GM12872 (cell line): ENCODE data around the gene WDR1.
A peak's percentile ranks its signal among the peaks of the same experiment; 100 is the strongest.

Source experiments
- CTCF ChIP-seq: IDR thresholded peaks from 3 replicates; pipeline ENCODE4 v1.5.1; 2011; ENCODE audit warnings: low read depth, mild to moderate bottlenecking, low read length, moderate library complexity; ENCODE audit not compliant: insufficient read depth

The WDR1 gene

DNA sequence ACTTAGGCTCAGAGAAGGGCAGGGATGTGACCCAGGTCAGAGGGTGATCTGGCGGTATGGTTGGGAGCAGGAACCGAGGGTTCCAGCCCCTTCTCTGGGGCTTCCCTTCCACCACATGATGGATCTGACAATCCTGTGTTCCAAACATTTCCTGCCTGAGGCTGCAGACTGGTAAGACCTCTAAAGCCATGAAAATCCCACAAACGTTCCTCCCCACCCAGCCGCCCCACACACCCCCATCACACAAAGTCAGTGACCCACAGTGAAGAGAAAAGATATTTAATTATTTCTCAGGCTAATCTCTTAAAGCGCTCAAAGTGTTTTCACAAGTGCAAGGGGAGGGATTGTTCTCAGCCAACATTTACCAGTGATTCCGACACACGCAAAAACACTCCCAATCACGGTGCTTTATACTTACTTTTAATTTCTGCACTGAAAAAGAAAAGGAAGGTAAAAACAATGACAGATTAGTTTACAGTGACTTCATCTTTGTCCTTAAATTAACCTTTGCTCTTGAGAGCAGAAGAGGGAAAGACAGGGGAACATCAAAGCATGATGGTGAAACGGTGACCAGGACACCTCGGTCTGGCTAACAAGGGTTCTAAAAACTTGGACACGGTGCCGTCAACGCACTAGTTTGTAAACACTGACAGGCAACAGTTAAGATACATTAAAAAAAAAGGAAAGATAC, 42.4 kb downstream of the WDR1 start:
- no peak for TF ChIP-seq CTCF

DNA sequence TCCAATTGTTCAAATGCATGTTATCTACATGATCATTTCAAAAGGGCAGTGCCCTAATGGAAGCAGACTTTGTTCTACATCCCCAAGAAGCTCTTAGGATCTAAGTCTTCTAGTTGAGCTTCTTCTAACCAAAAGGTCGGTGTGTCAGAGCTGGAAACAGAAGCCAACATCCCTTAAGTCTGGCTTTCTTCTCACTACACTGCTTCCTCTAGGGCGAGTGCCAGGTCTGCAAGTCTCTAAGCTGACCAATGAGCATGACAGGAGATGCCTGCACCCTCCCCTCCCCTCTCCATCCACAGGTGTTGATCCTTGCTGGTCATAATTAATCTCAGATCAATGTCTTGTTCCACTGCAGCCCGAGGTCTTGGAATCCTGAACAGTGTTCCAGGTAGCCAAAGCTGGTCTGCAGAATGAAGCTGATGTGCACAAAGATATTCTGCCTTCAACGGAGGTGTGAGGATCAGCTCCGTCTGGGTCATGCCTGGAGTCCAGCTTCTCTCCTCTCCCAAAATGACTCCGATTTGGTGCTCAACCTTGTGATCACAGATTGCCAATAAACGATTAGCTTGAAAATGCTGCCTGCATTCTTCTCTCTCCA, 44.1 kb downstream of the WDR1 start:
- TF ChIP-seq CTCF = no peak

DNA sequence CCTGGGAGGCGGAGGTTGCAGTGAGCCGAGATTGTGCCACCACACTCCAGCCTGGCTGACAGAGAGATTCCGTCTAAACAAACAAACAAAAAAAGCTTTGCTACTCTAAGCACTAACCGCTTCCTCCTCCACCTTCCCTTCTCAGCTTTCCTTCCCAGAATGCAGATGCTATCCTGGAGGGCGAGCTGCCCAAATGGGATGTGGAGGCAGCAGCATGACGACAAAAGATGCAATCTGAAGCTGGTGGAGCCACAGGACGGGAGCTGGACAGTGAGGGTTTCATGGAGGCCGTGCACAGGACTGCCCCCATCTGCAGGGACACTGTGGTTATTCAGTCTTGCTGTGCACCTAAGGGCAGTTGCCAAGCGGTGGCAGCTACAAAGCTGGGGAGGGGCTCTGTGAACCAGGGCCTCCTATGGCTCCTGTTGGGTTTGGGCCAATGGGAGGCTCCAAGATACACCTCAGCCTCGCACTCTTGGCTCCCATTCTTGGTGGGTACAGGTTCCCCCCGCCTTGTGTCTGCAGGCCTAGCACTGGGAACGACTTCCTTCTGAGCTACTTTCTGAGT, 47.4 kb downstream of the WDR1 start:
- no peak for TF ChIP-seq CTCF

DNA sequence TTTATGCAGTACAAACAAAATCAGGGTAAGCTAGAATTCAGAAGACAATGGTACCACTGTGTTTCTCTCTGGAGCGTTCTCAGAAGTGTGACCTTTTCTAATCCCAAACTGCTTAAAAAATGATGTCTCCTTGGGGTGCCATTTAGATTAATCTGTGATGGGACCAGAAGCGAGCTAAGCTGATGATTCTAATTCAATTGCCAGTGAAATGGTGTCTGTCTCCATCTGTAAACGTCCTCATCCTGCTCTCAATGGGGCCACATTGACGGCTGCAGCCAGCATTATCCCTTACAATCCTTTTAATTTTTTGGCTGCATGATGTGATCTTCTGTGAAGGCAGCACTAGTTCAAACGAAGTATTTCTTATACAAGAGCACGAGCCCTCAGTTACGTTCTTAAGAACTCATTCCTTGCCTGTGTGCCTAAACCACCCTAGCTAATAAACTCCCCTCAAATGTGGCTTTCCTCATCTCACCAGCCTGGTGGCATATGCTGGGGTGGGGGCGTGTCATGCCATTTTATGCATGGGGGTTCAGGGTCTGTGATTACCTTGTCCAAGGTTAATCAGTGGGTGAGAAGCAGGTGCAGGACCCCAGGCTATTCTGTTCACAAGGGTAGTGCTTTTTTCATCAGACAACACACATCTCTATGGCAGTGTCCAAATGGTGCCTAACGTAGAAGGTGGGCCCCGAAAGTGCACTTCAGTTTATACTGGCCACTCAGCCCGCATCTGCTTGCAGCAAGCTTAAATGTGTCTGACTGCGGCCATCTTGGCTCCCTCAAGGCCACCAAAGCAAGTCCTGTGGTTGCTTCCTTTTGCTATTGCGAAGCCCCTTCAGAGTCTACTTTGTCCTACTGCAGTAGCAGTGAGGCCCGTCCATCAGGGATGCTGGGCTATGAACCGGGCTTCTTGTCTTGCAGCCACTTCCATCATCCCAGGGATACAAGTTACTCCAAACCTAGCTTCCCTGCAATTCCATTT, 49.6 kb downstream of the WDR1 start:
- TF ChIP-seq CTCF = no peak

DNA sequence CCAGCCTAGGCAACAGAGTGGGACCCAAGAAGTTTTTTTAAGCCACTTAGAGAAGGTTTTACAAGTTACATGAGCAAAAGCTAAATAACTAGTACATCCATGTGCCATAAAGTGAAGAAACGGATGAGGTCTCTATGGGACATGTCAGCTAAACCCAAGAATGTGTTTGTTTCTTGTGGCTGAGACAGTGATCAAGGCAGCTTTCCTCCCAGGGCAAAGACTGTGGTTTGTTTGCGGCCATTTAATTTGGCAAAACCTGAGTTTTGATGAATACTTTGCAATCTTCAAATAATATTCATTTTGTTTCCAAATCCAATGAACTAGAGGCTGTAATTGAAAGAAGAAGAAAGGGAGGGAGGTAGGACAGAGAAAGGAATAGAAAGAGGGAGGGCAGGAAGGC, 50.4 kb downstream of the WDR1 start:
- TF ChIP-seq CTCF = no peak

GRCh38 chr4:10063544-10064300, 52.9 kb downstream of the WDR1 start:
- peak; percentile 15; the same call in 1 of the 3 replicates for TF ChIP-seq CTCF
